Chondrocyte (in vitro differentiated cells): ENCODE measurements around the gene UBE2QL1. TPM values are rescaled to one million over a fixed set of nuclear protein-coding genes. Genes with fewer than 3 reads are reported as not detected.

Experiments used
- DNase-seq: peaks from one replicate; pipeline ENCODE4 v3.0.0; 2021; ENCODE audit warnings: mixed read lengths, low spot score
- H3K27ac Mint-ChIP-seq: one replicate; pipeline ENCODE4 v1.8.0; 2021; ENCODE audit warnings: mild to moderate bottlenecking, moderate library complexity, mixed read lengths; ENCODE audit not compliant: unreplicated experiment
- H3K27me3 Mint-ChIP-seq: 2 replicates; pipeline ENCODE4 v1.8.0; 2021; ENCODE audit warnings: low read depth, mixed read lengths
- H3K36me3 Mint-ChIP-seq: 2 replicates; pipeline ENCODE4 v1.8.0; 2021; ENCODE audit warnings: low read depth, mixed read lengths
- H3K4me1 Mint-ChIP-seq: 2 replicates; pipeline ENCODE4 v1.8.0; 2021; ENCODE audit warnings: low read depth, mild to moderate bottlenecking, mixed read lengths
- H3K4me3 Mint-ChIP-seq: one replicate; pipeline ENCODE4 v1.8.0; 2021; ENCODE audit warnings: mild to moderate bottlenecking, moderate library complexity, mixed read lengths; ENCODE audit not compliant: unreplicated experiment
- H3K9me3 Mint-ChIP-seq: 2 replicates; pipeline ENCODE4 v1.8.0; 2021; ENCODE audit warnings: low read depth, mixed read lengths
- CTCF ChIP-seq: fragments of 200-600 bp; sonication (generic); IDR thresholded peaks from 2 replicates; pipeline ENCODE4 v1.5.0; 2021; ENCODE audit warnings: antibody characterized with exemption, mild to moderate bottlenecking, moderate library complexity
- total RNA-seq: library from RNA; stranded (reverse); gene quantifications from 3 replicates; pipeline ENCODE4 v1.2.1, GENCODE V29; 2021

UBE2QL1 gene
- total RNA-seq, 1 donor from 2014 or later: 0.17 TPM

DNA sequence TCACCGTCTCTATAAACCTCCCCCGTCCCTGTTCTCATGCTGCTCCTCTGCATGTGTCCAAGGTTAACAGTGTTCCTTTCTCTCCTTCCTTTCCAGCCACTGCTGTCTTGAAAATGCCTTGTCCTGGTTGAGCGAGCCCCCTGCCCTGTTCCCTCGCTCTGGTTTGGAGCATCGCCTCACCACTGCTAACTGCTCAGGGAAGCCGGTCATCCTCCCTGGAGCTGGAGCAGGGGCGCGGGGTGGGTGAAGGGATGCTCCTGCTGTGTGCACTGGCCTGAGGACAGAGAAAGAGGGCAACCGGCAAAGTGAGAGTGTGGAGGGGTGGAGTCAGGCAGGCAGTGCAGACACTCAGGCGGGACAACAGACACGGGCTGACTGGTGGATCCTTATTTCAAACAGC lies 19.4 kb downstream of the UBE2QL1 start:
- no peak overlapping the region for H3K27ac Mint-ChIP-seq
- peaks cover 5% of the 10 kb centered on the region for H3K9me3 Mint-ChIP-seq
- no peaks in the 10 kb centered on the region for H3K4me1 Mint-ChIP-seq
- no peak for DNase-seq
- H3K36me3 Mint-ChIP-seq: no peaks in the 10 kb centered on the region
- peaks cover 28% of the 10 kb centered on the region for H3K27me3 Mint-ChIP-seq
- TF ChIP-seq CTCF: no peak
- no peak overlapping the region for H3K4me3 Mint-ChIP-seq

DNA sequence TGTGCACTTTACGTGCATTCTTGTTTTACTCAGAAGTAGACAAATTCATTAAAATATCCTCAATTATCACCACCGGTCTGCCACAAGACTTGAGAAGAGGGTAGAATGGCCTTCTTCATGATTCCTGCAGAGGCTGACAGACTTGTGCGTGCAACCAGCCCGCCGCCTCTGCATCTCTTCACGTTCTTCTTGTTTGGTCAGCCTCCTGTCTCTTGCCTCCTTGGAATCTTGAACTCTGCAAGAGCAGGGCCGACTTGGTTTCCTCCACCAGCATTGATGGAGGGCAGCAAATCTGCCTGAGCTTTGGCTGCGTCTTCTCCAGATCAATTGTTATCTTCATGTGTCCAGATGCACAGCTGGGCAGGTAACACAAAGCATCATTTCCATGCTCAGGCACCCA lies 20.2 kb downstream of the UBE2QL1 start:
- Mint-ChIP-seq H3K4me1 (no peaks in the 10 kb centered on the region), H3K4me3 (no peak overlapping the region), H3K27me3 (peaks cover 29% of the 10 kb centered on the region)

GRCh38 chr5:6469836-6470235 lies 21.2 kb downstream of the UBE2QL1 start:
- peaks cover 5% of the 10 kb centered on the region for H3K9me3 Mint-ChIP-seq
- no peaks in the 10 kb centered on the region for H3K36me3 Mint-ChIP-seq
- H3K27ac Mint-ChIP-seq: no peak overlapping the region
- no peaks in the 10 kb centered on the region for H3K4me1 Mint-ChIP-seq
- no peak overlapping the region for H3K4me3 Mint-ChIP-seq
- peaks cover 33% of the 10 kb centered on the region for H3K27me3 Mint-ChIP-seq
- no peak for DNase-seq
- TF ChIP-seq CTCF: no peak

More for the DNA sequence above, 20.2 kb downstream of the UBE2QL1 start:
- peaks cover 5% of the 10 kb centered on the region for H3K9me3 Mint-ChIP-seq
- H3K27ac Mint-ChIP-seq: no peak overlapping the region
- DNase-seq: no peak
- no peak for TF ChIP-seq CTCF
- no peaks in the 10 kb centered on the region for H3K36me3 Mint-ChIP-seq

- H3K9me3 Mint-ChIP-seq: peaks cover 5% of the 10 kb centered on the region
- no peak overlapping the region for H3K4me3 Mint-ChIP-seq
- H3K27ac Mint-ChIP-seq: no peak overlapping the region
- no peaks in the 10 kb centered on the region for H3K36me3 Mint-ChIP-seq
- no peak for TF ChIP-seq CTCF
- peaks cover 33% of the 10 kb centered on the region for H3K27me3 Mint-ChIP-seq
- no peak for DNase-seq
- no peaks in the 10 kb centered on the region for H3K4me1 Mint-ChIP-seq
Measured at GRCh38 chr5:6470672-6471071, 22.0 kb downstream of the UBE2QL1 start.

- H3K4me1 Mint-ChIP-seq: no peaks in the 10 kb centered on the region
- no peak for DNase-seq
- peaks cover 33% of the 10 kb centered on the region for H3K27me3 Mint-ChIP-seq
- no peak for TF ChIP-seq CTCF
- H3K9me3 Mint-ChIP-seq: peaks cover 5% of the 10 kb centered on the region
- H3K27ac Mint-ChIP-seq: no peak overlapping the region
- H3K36me3 Mint-ChIP-seq: no peaks in the 10 kb centered on the region
- no peak overlapping the region for H3K4me3 Mint-ChIP-seq
Measured at GRCh38 chr5:6471252-6471651, 22.6 kb downstream of the UBE2QL1 start.
